GM19043 (cell line): ENCODE data around the gene LRRC8D.

Source experiments
- ATAC-seq: cut with Tn5 transposase; IDR thresholded peaks from one replicate; pipeline ENCODE4 v1.9.1; 2021; ENCODE audit warnings: low read depth; ENCODE audit not compliant: unreplicated experiment

LRRC8D gene

GRCh38 chr1:89865498-89866382 is 44.9 kb downstream of the LRRC8D start:
- no peak for ATAC-seq

- no peak for ATAC-seq
Observed at GRCh38 chr1:89866568-89866967, 45.7 kb downstream of the LRRC8D start.

GRCh38 chr1:89870998-89871397 is 50.2 kb downstream of the LRRC8D start:
- ATAC-seq = no peak

- ATAC-seq = no peak
Observed at GRCh38 chr1:89871768-89872473, 51.1 kb downstream of the LRRC8D start.

GRCh38 chr1:89872567-89872966 is 51.7 kb downstream of the LRRC8D start:
- ATAC-seq = no peak

- no peak for ATAC-seq
Observed at GRCh38 chr1:89873288-89873687, 52.5 kb downstream of the LRRC8D start.

GRCh38 chr1:89873770-89874169 is 52.9 kb downstream of the LRRC8D start:
- no peak for ATAC-seq

- ATAC-seq = no peak
Observed at GRCh38 chr1:89876463-89876862, 55.6 kb downstream of the LRRC8D start.

GRCh38 chr1:89877756-89878155 is 56.9 kb downstream of the LRRC8D start:
- ATAC-seq = no peak

GRCh38 chr1:89878256-89878655 is 57.4 kb downstream of the LRRC8D start:
- ATAC-seq = no peak

- ATAC-seq = no peak
Observed at GRCh38 chr1:89880679-89881078, 59.8 kb downstream of the LRRC8D start.

GRCh38 chr1:89881415-89882058 is 60.7 kb downstream of the LRRC8D start:
- no peak for ATAC-seq

- no peak for ATAC-seq
Observed at GRCh38 chr1:89882348-89883029, 61.7 kb downstream of the LRRC8D start.

- no peak for ATAC-seq
Observed at GRCh38 chr1:89883030-89883379, 62.2 kb downstream of the LRRC8D start.

GRCh38 chr1:89884718-89885596 is 64.1 kb downstream of the LRRC8D start:
- ATAC-seq = no peak

GRCh38 chr1:89887270-89887669 is 66.4 kb downstream of the LRRC8D start:
- no peak for ATAC-seq

- ATAC-seq = no peak
Observed at GRCh38 chr1:89887713-89888112, 66.9 kb downstream of the LRRC8D start.

- ATAC-seq = no peak
Observed at GRCh38 chr1:89888480-89889322, 67.9 kb downstream of the LRRC8D start.

- no peak for ATAC-seq
Observed at GRCh38 chr1:89889323-89889615, 68.4 kb downstream of the LRRC8D start.
